ENCODE data around the gene ATE1. TPM values are rescaled to one million over a fixed set of nuclear protein-coding genes. Genes with fewer than 3 reads are reported as not detected.
"Not testable (repeated sequence)": the region's sequence is repeated elsewhere in the genome, so short reads cannot be mapped to it uniquely, and the experiment has no call there.

Gene ATE1
- total and polyA plus RNA-seq, 2 donors (not counting 1 experiment from before 2014, with no cell fraction given) = 19.3 to 28.1 TPM

DNA sequence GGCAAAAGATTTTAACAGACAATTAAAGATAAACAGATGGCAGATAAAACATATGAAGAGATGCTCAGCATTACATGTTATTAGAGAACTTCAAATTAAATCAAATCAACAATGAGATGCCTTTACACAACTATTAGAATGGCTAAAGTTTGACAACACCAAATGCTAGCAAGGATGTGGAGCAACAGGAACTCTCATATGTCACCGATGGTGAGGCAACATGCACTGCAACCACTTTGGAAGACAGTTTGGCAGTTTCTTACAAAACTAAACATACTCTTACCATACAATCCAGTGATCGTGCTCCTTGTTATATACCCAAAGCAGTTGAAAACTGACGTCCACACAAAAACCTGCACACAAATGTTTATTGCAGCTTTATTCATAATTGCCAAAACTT lies 13.7 kb upstream of the ATE1 start:
- Histone ChIP-seq H3K4me3 (replicated peaks in 1 of 4; ENCODE audit: control extremely low read depth in 1 of 4, insufficient read depth in 1 of 4, low read depth in 3 of 4, low read length in 4 of 4) (no peak overlapping the region), H4K20me1 (ENCODE audit: control insufficient read depth, extremely low read depth, insufficient read depth, low read length) (no peaks in the 10 kb centered on the region), H3K9ac (ENCODE audit: insufficient read depth, low read length) (no peak overlapping the region), H2AFZ (ENCODE audit: low read length) (no peak overlapping the region), H3K36me3 (ENCODE audit: control insufficient read depth, insufficient read depth, low read length) (no peaks in the 10 kb centered on the region), H3K27ac (ENCODE audit: insufficient read depth, low read length) (no peak overlapping the region), H3K27me3 (ENCODE audit: control insufficient read depth, insufficient read depth, low read length) (no peaks in the 10 kb centered on the region), H3K4me1 (ENCODE audit: control insufficient read depth, extremely low read depth, insufficient read depth, low read length) (peaks cover 7% of the 10 kb centered on the region), H3K4me2 (ENCODE audit: extremely low read depth, insufficient read depth, low read length) (no peak overlapping the region), H3K79me2 (ENCODE audit: control insufficient read depth, insufficient read depth, low read length) (no peaks in the 10 kb centered on the region), H3K9me3 (ENCODE audit: control insufficient read depth, insufficient read depth, low read depth, low read length) (no peaks in the 10 kb centered on the region)
- no peak for TF ChIP-seq EZH2 (IDR thresholded peaks at IDR 0.05; ENCODE audit: low read length, missing control alignments)
- TF ChIP-seq, protein P1, sequence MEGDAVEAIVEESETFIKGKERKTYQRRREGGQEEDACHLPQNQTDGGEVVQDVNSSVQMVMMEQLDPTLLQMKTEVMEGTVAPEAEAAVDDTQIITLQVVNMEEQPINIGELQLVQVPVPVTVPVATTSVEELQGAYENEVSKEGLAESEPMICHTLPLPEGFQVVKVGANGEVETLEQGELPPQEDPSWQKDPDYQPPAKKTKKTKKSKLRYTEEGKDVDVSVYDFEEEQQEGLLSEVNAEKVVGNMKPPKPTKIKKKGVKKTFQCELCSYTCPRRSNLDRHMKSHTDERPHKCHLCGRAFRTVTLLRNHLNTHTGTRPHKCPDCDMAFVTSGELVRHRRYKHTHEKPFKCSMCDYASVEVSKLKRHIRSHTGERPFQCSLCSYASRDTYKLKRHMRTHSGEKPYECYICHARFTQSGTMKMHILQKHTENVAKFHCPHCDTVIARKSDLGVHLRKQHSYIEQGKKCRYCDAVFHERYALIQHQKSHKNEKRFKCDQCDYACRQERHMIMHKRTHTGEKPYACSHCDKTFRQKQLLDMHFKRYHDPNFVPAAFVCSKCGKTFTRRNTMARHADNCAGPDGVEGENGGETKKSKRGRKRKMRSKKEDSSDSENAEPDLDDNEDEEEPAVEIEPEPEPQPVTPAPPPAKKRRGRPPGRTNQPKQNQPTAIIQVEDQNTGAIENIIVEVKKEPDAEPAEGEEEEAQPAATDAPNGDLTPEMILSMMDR (conservative IDR thresholded peaks at IDR 0.05 in 1 of 2, IDR thresholded peaks at IDR 0.05 in 1 of 2; ENCODE audit: low read depth in 1 of 2, low read length in 2 of 2) = no peak
- DNase-seq (ENCODE audit: low read depth in 2 of 2) = no peak

DNA sequence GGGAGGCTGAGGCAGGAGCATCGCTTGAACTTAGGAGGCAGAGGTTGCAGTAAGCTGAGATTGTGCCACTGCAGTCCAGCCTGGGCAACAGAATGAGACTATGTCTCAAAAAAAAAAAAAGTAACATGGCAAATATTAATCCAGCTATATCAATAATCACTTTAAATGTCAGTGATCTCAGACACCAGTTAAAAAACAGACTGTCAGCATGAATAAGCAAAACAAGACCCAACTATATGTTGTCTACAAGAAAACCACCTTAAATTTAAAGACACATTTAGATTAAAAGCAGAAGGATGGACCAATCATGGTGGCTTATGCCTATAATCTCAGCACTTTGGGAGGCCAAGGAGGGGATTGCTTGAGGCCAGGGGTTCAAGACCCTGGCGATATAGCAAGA lies 8.5 kb upstream of the ATE1 start:
- Histone ChIP-seq H2AFZ (ENCODE audit: low read length) (no peak overlapping the region), H3K4me1 (ENCODE audit: control insufficient read depth, extremely low read depth, insufficient read depth, low read length) (no peaks in the 10 kb centered on the region), H3K9ac (ENCODE audit: insufficient read depth, low read length) (no peak overlapping the region), H3K36me3 (ENCODE audit: control insufficient read depth, insufficient read depth, low read length) (no peaks in the 10 kb centered on the region), H3K4me3 (replicated peaks in 1 of 4; ENCODE audit: control extremely low read depth in 1 of 4, insufficient read depth in 1 of 4, low read depth in 3 of 4, low read length in 4 of 4) (no peak overlapping the region), H3K79me2 (ENCODE audit: control insufficient read depth, insufficient read depth, low read length) (no peaks in the 10 kb centered on the region), H4K20me1 (ENCODE audit: control insufficient read depth, extremely low read depth, insufficient read depth, low read length) (no peaks in the 10 kb centered on the region), H3K27me3 (ENCODE audit: control insufficient read depth, insufficient read depth, low read length) (no peaks in the 10 kb centered on the region), H3K4me2 (ENCODE audit: extremely low read depth, insufficient read depth, low read length) (no peak overlapping the region), H3K27ac (ENCODE audit: insufficient read depth, low read length) (no peak overlapping the region), H3K9me3 (ENCODE audit: control insufficient read depth, insufficient read depth, low read depth, low read length) (no peaks in the 10 kb centered on the region)
- no peak for TF ChIP-seq EZH2 (IDR thresholded peaks at IDR 0.05; ENCODE audit: low read length, missing control alignments)
- TF ChIP-seq, protein P1 (conservative IDR thresholded peaks at IDR 0.05 in 1 of 2, IDR thresholded peaks at IDR 0.05 in 1 of 2; ENCODE audit: low read depth in 1 of 2, low read length in 2 of 2) = no peak
- DNase-seq (ENCODE audit: low read depth in 2 of 2) = no peak

DNA sequence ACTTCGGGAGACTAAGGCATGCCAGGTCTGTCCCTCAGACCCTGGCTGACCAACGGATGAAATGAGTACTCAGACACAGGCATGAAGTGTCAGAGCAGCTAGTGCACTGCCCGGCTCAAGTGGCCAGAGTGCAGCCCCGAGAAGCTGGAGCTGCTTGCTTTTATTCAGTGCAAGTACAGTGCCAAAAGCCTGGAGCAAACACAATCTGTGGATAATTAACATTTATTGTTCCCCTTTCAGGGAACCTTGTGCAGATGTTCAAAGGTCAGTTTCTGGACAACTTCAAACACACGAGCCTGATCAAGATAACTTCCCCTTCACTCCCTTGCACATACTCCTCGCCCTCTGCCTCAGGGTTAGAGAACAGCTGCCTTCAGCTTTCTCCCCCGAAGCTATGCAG lies 7.9 kb upstream of the ATE1 start:
- Histone ChIP-seq H3K4me2 (ENCODE audit: extremely low read depth, insufficient read depth, low read length) (no peak overlapping the region), H3K4me3 (replicated peaks in 1 of 4; ENCODE audit: control extremely low read depth in 1 of 4, insufficient read depth in 1 of 4, low read depth in 3 of 4, low read length in 4 of 4) (no peak overlapping the region), H4K20me1 (ENCODE audit: control insufficient read depth, extremely low read depth, insufficient read depth, low read length) (no peaks in the 10 kb centered on the region), H2AFZ (ENCODE audit: low read length) (no peak overlapping the region), H3K79me2 (ENCODE audit: control insufficient read depth, insufficient read depth, low read length) (no peaks in the 10 kb centered on the region), H3K9me3 (ENCODE audit: control insufficient read depth, insufficient read depth, low read depth, low read length) (no peaks in the 10 kb centered on the region), H3K27ac (ENCODE audit: insufficient read depth, low read length) (no peak overlapping the region), H3K4me1 (ENCODE audit: control insufficient read depth, extremely low read depth, insufficient read depth, low read length) (no peaks in the 10 kb centered on the region), H3K27me3 (ENCODE audit: control insufficient read depth, insufficient read depth, low read length) (no peaks in the 10 kb centered on the region), H3K36me3 (ENCODE audit: control insufficient read depth, insufficient read depth, low read length) (no peaks in the 10 kb centered on the region), H3K9ac (ENCODE audit: insufficient read depth, low read length) (no peak overlapping the region)
- DNase-seq (ENCODE audit: low read depth in 2 of 2) = no peak
- TF ChIP-seq EZH2 (IDR thresholded peaks at IDR 0.05; ENCODE audit: low read length, missing control alignments) = no peak
- TF ChIP-seq, protein P1 (conservative IDR thresholded peaks at IDR 0.05 in 1 of 2, IDR thresholded peaks at IDR 0.05 in 1 of 2; ENCODE audit: low read depth in 1 of 2, low read length in 2 of 2) = no peak

DNA sequence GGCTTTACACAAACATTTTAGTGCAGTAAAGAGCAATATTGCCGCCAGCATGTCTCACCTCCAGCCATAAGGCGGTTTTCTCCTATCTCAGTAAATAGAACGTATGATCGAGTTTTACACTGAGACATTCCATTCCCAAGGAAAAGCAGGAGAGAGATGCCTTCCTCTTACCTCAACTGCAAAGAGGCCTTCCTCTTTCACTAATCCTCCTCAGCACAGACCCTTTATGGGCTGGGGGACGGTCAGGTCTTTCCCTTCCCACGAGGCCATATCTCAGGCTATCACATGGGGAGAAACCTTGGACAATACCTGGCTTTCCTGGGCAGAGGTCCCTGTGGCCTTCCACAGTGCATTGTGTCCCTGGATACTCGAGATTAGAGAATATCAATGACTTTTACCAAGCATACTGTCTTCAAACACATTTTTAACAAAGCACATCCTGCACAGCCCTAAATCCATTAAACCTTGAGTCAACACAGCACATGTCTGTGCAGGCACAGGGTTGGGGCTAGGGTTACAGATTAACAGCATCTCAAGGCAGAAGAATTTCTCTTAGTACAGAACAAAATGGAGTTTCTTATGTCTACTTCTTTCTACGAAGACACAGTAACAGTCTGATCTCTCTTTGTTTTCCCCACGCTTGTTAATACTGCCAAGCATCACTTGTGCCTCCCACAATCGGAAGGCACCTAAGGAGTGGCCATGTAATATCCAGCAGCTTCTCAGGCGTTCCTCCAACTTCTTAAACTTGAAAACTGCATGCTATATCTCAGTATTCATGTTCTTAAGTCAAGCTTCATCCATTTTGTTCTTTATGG lies 2.6 kb upstream of the ATE1 start:
- not testable (repeated sequence) for H3K9ac ChIP-seq (ENCODE audit: insufficient read depth, low read length); H3K27ac ChIP-seq (ENCODE audit: insufficient read depth, low read length); H3K4me1 ChIP-seq (ENCODE audit: control insufficient read depth, extremely low read depth, insufficient read depth, low read length); H3K36me3 ChIP-seq (ENCODE audit: control insufficient read depth, insufficient read depth, low read length); DNase-seq (ENCODE audit: low read depth in 2 of 2); H2AFZ ChIP-seq (ENCODE audit: low read length); H3K9me3 ChIP-seq (ENCODE audit: control insufficient read depth, insufficient read depth, low read depth, low read length); H3K4me3 ChIP-seq (replicated peaks in 1 of 4; ENCODE audit: control extremely low read depth in 1 of 4, insufficient read depth in 1 of 4, low read depth in 3 of 4, low read length in 4 of 4); H4K20me1 ChIP-seq (ENCODE audit: control insufficient read depth, extremely low read depth, insufficient read depth, low read length); H3K4me2 ChIP-seq (ENCODE audit: extremely low read depth, insufficient read depth, low read length); H3K27me3 ChIP-seq (ENCODE audit: control insufficient read depth, insufficient read depth, low read length)
- H3K79me2 ChIP-seq (ENCODE audit: control insufficient read depth, insufficient read depth, low read length) = peaks cover 14% of the 10 kb centered on the region

Measured in fibroblast of lung (primary cell).